H1 (cell line): Measurements from ENCODE around the gene SCMH1. TPM values are rescaled to one million over a fixed set of nuclear protein-coding genes. Genes with fewer than 3 reads are reported as not detected.

Experiments used
- GABPA ChIP-seq: IDR thresholded peaks from 2 replicates; pipeline ENCODE4 v1.6.1; 2011; ENCODE audit warnings: mild to moderate bottlenecking, low read length, moderate library complexity, borderline replicate concordance; ENCODE audit not compliant: insufficient read depth
- polyA plus RNA-seq, 7 experiments: library from polyadenylated mRNA; depleted of rRNA in 3 of 7; stranded (reverse) in 5 of 7; unstranded in 2 of 7; fragments of >200 nt in 5 of 7; fragments of 200-250 nt in 2 of 7; gene quantifications; 1 replicate in 5 of 7; 2 replicates in 1 of 7; 4 replicates in 1 of 7; pipeline versions ENCODE4 v1.2.1 to v1.2.3, GENCODE V29; 2011 to 2013; ENCODE audit warnings: missing spikeins in 2 of 7, mixed read lengths in 2 of 7
- total RNA-seq: library from RNA; stranded (reverse); fragmentation: NEBNext Ultra II Directional; extraction: Animal tissue kit (Norgen Biotek cat#: 25700); gene quantifications from 2 replicates; pipeline ENCODE4 v1.2.1, GENCODE V29; 2021

SCMH1 gene
- total and polyA plus RNA-seq, 2 of the 8 experiments (the other 6 are each of a cell fraction or from before 2014, with no cell fraction given), result 16.6 to 30.7 TPM

GRCh38 chr1:41278076-41278475 lies 36.0 kb upstream of the SCMH1 start (continued):
- TF ChIP-seq GABPA, result no peak
- TF ChIP-seq, all 59 proteins: peak for 0
